ENCODE data around the gene RNF220.

The RNF220 gene

DNA sequence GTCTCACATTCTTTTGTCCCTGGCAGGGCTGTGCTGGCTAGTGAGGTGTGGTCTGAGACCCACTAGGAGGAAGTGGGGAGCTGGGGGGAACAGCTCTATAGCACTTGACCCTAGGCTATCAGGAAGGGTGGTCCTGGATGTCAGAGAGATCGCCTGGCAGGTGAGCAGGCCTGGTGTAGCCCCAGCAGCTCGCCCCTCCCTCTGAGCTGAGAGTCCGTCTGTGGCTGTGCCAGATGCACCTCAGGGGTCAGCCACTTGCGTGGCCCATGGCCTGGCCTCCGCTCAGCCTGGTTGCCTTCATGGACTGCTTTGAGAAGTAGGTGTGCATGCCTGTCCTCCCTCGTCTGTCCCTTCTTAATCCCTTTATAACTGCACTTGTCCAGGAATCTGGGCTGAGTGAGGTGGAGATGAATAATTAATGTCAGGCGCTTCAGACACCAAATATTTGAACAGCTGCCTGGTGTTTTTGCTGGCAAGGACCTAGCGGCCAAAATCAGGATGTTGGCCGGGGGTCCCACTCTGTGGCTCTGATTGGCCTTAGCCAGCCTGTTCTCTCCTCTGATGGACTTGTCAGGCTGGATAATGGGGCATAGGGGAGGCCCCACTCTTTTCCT lies 238.8 kb downstream of the RNF220 start:
- no peaks in the 10 kb centered on the region for H3K9me3 ChIP-seq (ENCODE audit: control insufficient read depth, low read length)
- H3K27ac ChIP-seq (ENCODE audit: insufficient read depth, low read depth, low read length, poor library complexity, severe bottlenecking) = no peak overlapping the region
- H3K27me3 ChIP-seq (ENCODE audit: control insufficient read depth, insufficient read depth, low read length, poor library complexity, severe bottlenecking) = no peaks in the 10 kb centered on the region
- H3K36me3 ChIP-seq (ENCODE audit: control insufficient read depth, insufficient read depth, low read length) = peaks cover 36% of the 10 kb centered on the region
- no peak overlapping the region for H3K4me3 ChIP-seq (ENCODE audit: insufficient read depth, low read depth, low read length)
- H3K4me1 ChIP-seq (ENCODE audit: control insufficient read depth, insufficient read depth, low read length) = peaks cover 4% of the 10 kb centered on the region
- WGBS, 2 experiments = 93 to 95% methylated on average over 9 of the region's 9 CpGs

DNA sequence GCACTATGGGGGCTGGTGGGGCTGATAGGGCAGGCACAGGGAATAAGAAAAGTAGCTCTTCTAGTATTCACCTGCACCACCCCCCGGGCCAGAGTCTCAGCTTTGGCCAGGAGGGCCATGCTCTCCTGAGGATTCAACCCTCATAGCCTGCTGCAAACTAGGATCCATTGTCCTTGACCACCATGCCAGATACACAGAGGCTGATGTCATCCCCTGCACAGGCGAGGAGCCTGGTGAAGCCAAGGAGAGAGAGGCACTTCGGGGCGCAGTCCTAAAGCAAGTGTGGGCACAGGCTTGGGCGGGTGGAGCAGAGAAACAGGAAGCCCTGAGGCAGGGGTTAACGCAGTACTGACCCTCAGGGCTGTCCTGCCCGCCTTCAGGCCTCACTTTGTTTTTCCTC lies 239.8 kb downstream of the RNF220 start:
- no peaks in the 10 kb centered on the region for H3K27me3 ChIP-seq (ENCODE audit: control insufficient read depth, insufficient read depth, low read length, poor library complexity, severe bottlenecking)
- 95 to 99% methylated on average over 7 of the region's 7 CpGs for WGBS, 2 experiments
- H3K4me3 ChIP-seq (ENCODE audit: insufficient read depth, low read depth, low read length) = no peak overlapping the region
- no peak overlapping the region for H3K27ac ChIP-seq (ENCODE audit: insufficient read depth, low read depth, low read length, poor library complexity, severe bottlenecking)
- H3K9me3 ChIP-seq (ENCODE audit: control insufficient read depth, low read length) = no peaks in the 10 kb centered on the region
- peaks cover 4% of the 10 kb centered on the region for H3K4me1 ChIP-seq (ENCODE audit: control insufficient read depth, insufficient read depth, low read length)
- peaks cover 39% of the 10 kb centered on the region for H3K36me3 ChIP-seq (ENCODE audit: control insufficient read depth, insufficient read depth, low read length)

DNA sequence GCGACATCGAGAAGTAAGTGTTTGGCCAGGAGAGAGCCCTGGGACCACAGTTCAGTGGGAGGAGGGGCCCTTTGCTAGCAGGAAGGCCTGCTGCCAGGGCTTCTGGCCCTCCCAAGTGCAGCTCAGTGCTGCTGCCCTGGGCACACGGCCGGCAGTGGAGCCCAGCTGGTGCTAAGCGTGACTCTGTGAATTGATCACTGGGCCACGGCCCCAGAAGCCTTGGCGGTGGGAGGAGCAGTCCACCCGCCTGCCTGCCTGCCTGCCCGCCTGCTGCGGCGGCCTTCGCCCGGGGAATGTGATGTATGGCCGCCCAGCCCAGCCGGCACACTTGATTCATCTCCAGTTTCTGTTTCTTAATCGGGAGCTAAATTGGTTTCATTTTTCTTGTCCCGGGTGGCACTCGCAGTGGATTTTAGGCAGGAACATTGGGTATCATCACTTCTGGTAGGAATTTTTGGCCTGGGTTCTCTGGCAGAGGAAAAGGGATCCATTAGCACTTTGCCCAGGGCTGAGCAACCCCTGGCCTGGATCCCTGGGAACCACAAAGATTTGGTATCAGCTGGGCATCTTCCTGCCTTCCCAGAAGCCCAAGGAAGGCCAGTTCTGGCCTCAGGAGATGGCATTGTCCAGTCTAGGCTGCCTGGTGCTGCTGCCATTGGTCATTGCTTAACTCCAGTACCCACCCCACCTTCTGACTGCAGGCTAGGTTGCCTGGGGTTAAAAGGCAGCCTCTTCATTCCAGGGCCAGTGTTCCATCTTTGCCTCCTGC lies 240.6 kb downstream of the RNF220 start:
- Histone ChIP-seq H3K27ac (ENCODE audit: insufficient read depth, low read depth, low read length, poor library complexity, severe bottlenecking) (no peak overlapping the region), H3K27me3 (ENCODE audit: control insufficient read depth, insufficient read depth, low read length, poor library complexity, severe bottlenecking) (no peaks in the 10 kb centered on the region), H3K4me3 (ENCODE audit: insufficient read depth, low read depth, low read length) (no peak overlapping the region), H3K4me1 (ENCODE audit: control insufficient read depth, insufficient read depth, low read length) (peaks cover 11% of the 10 kb centered on the region), H3K9me3 (ENCODE audit: control insufficient read depth, low read length) (no peaks in the 10 kb centered on the region), H3K36me3 (ENCODE audit: control insufficient read depth, insufficient read depth, low read length) (peaks cover 39% of the 10 kb centered on the region)
- WGBS, 2 experiments = 92 to 94% methylated on average over 18 of the region's 18 CpGs

DNA sequence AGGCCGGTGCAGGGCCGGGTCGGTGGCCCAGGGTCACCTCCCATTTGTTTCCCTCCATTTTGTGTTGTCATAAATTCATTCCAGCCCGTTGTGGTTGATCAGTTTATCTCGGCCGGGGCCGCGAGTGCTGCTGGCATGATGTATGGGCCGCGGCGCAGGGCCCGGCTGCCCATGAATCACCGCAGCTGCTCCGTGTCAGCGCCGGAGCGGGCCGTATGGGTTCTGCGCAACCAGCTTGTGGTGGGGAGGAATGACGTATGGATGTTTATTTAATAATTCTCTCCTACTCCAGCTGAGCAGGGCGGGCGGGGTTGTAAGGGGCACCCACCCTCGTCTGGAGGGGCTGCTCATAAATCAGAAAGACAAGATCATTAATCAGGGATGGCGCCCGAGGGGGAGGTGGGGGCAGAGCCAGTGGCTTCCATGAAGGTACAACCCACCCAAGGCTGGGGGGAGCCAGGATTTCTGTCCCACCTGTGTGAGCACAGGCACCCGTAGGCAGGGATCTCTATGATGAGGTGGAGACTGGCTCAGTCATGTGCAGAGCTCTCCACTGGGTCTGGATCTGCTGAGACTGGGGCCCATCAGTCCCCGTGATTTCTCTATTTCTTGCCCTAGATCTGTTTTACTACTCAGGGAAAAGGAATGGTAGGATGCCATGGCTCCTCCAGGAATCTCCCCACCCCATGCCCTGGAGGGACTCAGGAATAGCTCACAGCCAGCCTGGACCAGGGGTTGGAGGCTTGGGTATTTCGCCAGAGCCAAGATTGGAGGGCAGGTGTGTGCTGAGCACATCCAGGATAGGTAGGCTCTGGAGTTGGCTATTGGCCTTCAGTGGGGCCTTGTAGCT lies 241.4 kb downstream of the RNF220 start:
- no peaks in the 10 kb centered on the region for H3K27me3 ChIP-seq (ENCODE audit: control insufficient read depth, insufficient read depth, low read length, poor library complexity, severe bottlenecking)
- no peak overlapping the region for H3K27ac ChIP-seq (ENCODE audit: insufficient read depth, low read depth, low read length, poor library complexity, severe bottlenecking)
- 96 to 97% methylated on average over 28 of the region's 28 CpGs for WGBS, 2 experiments
- peaks cover 39% of the 10 kb centered on the region for H3K36me3 ChIP-seq (ENCODE audit: control insufficient read depth, insufficient read depth, low read length)
- H3K9me3 ChIP-seq (ENCODE audit: control insufficient read depth, low read length) = no peaks in the 10 kb centered on the region
- peaks cover 13% of the 10 kb centered on the region for H3K4me1 ChIP-seq (ENCODE audit: control insufficient read depth, insufficient read depth, low read length)
- H3K4me3 ChIP-seq (ENCODE audit: insufficient read depth, low read depth, low read length) = no peak overlapping the region

DNA sequence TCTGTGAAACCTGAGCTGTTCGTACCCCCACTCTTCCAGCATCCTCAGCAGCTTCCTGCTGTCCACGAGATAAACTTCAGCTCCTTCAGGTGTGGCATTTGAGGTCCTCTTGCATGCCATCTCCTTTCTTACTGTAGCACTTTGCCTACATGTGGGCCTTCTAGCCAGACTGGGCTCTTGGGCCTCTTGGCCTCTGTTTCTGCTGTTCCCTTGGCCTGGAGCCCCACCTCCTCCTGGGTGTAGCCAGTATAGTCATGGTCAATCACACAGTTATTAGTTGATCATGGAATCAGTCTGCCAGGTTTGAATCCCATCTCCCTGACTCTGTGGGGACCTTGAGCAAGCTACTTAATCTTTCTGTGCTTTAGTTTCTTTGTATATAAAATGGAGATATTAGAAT lies 242.8 kb downstream of the RNF220 start:
- H3K27ac ChIP-seq (ENCODE audit: insufficient read depth, low read depth, low read length, poor library complexity, severe bottlenecking) = no peak overlapping the region
- no peak overlapping the region for H3K4me3 ChIP-seq (ENCODE audit: insufficient read depth, low read depth, low read length)
- peaks cover 13% of the 10 kb centered on the region for H3K4me1 ChIP-seq (ENCODE audit: control insufficient read depth, insufficient read depth, low read length)
- H3K27me3 ChIP-seq (ENCODE audit: control insufficient read depth, insufficient read depth, low read length, poor library complexity, severe bottlenecking) = no peaks in the 10 kb centered on the region
- 91% methylated on average over 2 of the region's 2 CpGs for WGBS, 2 experiments
- H3K9me3 ChIP-seq (ENCODE audit: control insufficient read depth, low read length) = no peaks in the 10 kb centered on the region
- peaks cover 36% of the 10 kb centered on the region for H3K36me3 ChIP-seq (ENCODE audit: control insufficient read depth, insufficient read depth, low read length)

DNA sequence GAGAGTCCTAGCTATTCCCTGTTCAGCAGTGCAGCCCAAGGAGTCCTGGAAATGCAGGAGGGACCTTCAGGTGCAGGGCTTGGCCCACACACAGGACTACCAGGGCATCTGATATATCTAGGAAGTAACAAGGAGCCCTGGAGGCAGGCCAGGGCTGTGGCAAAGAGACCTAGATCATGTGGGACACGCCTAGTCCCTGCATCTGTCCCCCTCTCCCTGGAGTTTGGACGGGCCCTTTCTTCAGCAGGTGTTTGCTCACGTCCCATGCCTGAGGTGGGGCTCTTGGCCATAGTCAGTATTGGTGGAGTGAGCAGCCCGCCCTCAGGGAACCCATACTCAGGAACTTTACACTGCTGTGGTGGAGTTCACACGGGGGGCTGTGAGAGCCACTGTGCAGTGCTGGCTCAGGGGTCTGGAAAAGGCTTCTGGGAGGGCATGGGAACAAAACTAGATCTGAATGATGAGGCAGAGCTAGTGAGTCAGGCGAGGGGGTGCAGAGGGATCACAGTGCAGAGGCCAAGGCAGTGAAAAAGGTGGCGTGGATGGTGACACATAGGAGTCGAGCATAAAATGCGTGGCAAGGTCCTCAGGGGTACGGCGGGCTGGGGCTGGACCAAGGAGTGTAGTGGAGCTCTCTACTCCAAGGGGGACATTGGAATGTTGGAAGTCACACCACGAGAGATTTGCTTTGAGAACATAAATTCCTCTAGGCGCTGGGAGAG lies 243.6 kb downstream of the RNF220 start:
- H3K36me3 ChIP-seq (ENCODE audit: control insufficient read depth, insufficient read depth, low read length) = peaks cover 36% of the 10 kb centered on the region

DNA sequence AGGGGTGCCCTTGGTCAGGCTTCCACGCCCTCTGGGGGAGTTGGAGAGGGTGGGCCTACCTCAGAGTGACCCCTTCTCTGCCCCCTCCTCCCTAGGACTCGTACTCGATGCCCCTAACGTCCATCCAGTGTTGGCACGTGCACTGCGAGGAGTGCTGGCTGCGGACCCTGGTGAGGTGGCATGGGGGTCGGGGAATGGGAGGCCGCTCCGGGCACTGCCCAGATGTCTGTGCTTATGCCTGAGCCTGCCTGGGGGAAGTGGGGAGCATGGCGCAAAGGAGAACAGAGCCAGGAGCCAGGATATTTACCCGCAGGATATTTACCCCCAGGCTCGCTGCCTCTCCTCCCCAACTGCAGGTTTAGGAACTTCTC lies 244.7 kb downstream of the RNF220 start:
- WGBS, 2 experiments = 90 to 94% methylated on average over 13 of the region's 13 CpGs

More for the DNA sequence above, 243.6 kb downstream of the RNF220 start:
- 93 to 94% methylated on average over 13 of the region's 13 CpGs for WGBS, 2 experiments
- Histone ChIP-seq H3K27me3 (ENCODE audit: control insufficient read depth, insufficient read depth, low read length, poor library complexity, severe bottlenecking) (no peaks in the 10 kb centered on the region), H3K4me3 (ENCODE audit: insufficient read depth, low read depth, low read length) (no peak overlapping the region), H3K27ac (ENCODE audit: insufficient read depth, low read depth, low read length, poor library complexity, severe bottlenecking) (no peak overlapping the region), H3K9me3 (ENCODE audit: control insufficient read depth, low read length) (no peaks in the 10 kb centered on the region), H3K4me1 (ENCODE audit: control insufficient read depth, insufficient read depth, low read length) (peaks cover 13% of the 10 kb centered on the region)

DNA sequence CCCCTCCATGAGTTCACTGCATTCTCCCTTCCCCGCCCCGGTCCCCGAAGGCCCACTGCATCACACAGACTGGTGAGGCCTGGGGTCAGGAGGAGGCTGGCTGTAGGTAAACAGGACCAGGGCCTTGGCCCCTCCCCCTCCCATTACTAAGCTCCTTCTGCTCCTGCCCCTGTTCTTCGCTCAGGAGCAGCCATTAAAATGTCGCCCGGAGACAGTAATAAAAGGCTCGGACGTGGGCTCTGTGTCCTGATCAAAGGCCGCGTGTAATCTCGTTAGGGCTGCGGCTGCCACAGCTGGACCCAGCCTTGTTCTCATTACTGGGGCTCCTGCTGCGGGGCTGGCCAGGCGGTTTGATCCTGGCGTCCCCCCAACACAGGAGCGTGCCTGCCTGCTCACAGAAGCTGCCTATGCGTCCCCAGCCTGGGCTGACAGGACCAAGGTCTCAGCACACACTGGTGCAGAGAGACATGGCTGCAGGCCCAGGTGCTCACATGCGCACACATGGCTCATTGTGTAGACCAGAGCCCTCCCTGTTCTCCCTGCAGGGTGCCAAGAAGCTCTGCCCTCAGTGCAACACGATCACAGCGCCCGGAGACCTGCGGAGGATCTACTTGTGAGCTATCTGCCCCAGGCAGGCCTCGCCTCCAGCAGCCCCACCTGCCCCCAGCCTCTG lies 245.2 kb downstream of the RNF220 start:
- WGBS, 2 experiments = 55 to 67% methylated on average over 23 of the region's 23 CpGs
- H3K4me3 ChIP-seq (ENCODE audit: insufficient read depth, low read depth, low read length) = no peak overlapping the region
- H3K27ac ChIP-seq (ENCODE audit: insufficient read depth, low read depth, low read length, poor library complexity, severe bottlenecking) = no peak overlapping the region
- peaks cover 13% of the 10 kb centered on the region for H3K4me1 ChIP-seq (ENCODE audit: control insufficient read depth, insufficient read depth, low read length)
- no peaks in the 10 kb centered on the region for H3K27me3 ChIP-seq (ENCODE audit: control insufficient read depth, insufficient read depth, low read length, poor library complexity, severe bottlenecking)
- H3K36me3 ChIP-seq (ENCODE audit: control insufficient read depth, insufficient read depth, low read length) = peaks cover 26% of the 10 kb centered on the region
- no peaks in the 10 kb centered on the region for H3K9me3 ChIP-seq (ENCODE audit: control insufficient read depth, low read length)

More for the DNA sequence above, 244.7 kb downstream of the RNF220 start:
- H3K9me3 ChIP-seq (ENCODE audit: control insufficient read depth, low read length) = no peaks in the 10 kb centered on the region
- H3K4me3 ChIP-seq (ENCODE audit: insufficient read depth, low read depth, low read length) = no peak overlapping the region
- H3K27ac ChIP-seq (ENCODE audit: insufficient read depth, low read depth, low read length, poor library complexity, severe bottlenecking) = no peak overlapping the region
- H3K4me1 ChIP-seq (ENCODE audit: control insufficient read depth, insufficient read depth, low read length) = peaks cover 13% of the 10 kb centered on the region
- H3K36me3 ChIP-seq (ENCODE audit: control insufficient read depth, insufficient read depth, low read length) = peaks cover 32% of the 10 kb centered on the region
- H3K27me3 ChIP-seq (ENCODE audit: control insufficient read depth, insufficient read depth, low read length, poor library complexity, severe bottlenecking) = no peaks in the 10 kb centered on the region

DNA sequence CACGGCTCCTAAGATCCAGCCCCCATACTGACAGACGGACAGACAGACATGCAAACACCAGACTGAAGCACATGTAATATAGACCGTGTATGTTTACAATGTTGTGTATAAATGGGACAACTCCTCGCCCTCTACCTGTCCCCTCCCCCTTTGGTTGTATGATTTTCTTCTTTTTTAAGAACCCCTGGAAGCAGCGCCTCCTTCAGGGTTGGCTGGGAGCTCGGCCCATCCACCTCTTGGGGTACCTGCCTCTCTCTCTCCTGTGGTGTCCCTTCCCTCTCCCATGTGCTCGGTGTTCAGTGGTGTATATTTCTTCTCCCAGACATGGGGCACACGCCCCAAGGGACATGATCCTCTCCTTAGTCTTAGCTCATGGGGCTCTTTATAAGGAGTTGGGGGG lies 246.0 kb downstream of the RNF220 start:
- Histone ChIP-seq H3K36me3 (ENCODE audit: control insufficient read depth, insufficient read depth, low read length) (peaks cover 19% of the 10 kb centered on the region), H3K27ac (ENCODE audit: insufficient read depth, low read depth, low read length, poor library complexity, severe bottlenecking) (no peak overlapping the region), H3K9me3 (ENCODE audit: control insufficient read depth, low read length) (no peaks in the 10 kb centered on the region), H3K27me3 (ENCODE audit: control insufficient read depth, insufficient read depth, low read length, poor library complexity, severe bottlenecking) (no peaks in the 10 kb centered on the region), H3K4me3 (ENCODE audit: insufficient read depth, low read depth, low read length) (no peak overlapping the region), H3K4me1 (ENCODE audit: control insufficient read depth, insufficient read depth, low read length) (peaks cover 13% of the 10 kb centered on the region)
- 88 to 93% methylated on average over 8 of the region's 8 CpGs for WGBS, 2 experiments

Data from ectodermal cell (in vitro differentiated cells).